ENCODE results near the gene RAB15. TPM values are rescaled to one million over a fixed set of nuclear protein-coding genes. Genes with fewer than 3 reads are reported as not detected.

The RAB15 gene
- total RNA-seq, 3 donors from 2014 or later: 2.7 to 3.7 (median 3.5) TPM

DNA sequence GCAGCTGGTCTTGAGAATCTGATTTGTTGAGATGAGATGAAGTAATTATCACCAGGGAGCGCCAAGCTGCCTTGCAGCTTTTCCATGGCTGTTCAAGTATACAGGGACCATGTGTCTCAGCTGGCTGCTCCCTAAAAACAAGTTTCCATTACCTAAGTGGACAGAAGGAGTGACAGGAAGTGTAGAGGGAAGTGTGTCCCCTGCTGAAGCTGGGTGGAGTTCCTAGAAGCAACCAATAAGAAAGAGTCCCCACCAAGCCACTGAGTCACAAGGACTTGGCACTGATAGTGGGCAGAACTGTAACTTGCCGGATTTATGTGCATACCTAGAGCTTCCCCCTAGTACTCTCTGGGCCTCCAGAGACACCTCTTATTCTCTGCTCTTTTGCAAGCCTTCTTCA is 28.1 kb downstream of the RAB15 start:
- Mint-ChIP-seq H3K4me1 (ENCODE audit: low read depth) (peaks cover 41% of the 10 kb centered on the region), H3K36me3 (ENCODE audit: insufficient read depth) (peaks cover 27% of the 10 kb centered on the region), H3K4me3 (no peak overlapping the region), H3K9me3 (no peaks in the 10 kb centered on the region), H3K27me3 (ENCODE audit: low read depth) (no peaks in the 10 kb centered on the region)
- DNase-seq (no peak), ATAC-seq (no peak)

DNA sequence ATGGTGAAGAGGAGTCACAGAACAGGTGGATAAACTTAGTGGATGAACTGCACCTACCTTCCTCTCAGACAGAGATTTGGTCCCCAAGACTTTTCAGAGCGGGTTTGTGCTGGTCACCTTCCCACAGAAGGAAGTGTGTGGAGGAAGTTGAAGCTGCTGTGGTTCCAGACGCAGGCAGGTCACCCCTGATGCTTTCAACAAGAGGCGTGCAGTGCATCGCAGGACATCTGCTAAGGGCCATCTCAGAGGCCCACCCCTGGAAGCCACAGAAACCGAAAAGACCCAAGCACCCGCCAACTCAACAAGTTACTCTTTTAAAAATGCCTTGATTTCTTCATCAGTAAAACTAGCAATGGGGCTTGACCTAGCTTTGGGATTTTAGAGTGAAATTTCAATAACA is 28.6 kb downstream of the RAB15 start:
- Mint-ChIP-seq H3K36me3 (ENCODE audit: insufficient read depth) (peaks cover 32% of the 10 kb centered on the region), H3K4me3 (no peak overlapping the region)
- ATAC-seq: no peak

DNA sequence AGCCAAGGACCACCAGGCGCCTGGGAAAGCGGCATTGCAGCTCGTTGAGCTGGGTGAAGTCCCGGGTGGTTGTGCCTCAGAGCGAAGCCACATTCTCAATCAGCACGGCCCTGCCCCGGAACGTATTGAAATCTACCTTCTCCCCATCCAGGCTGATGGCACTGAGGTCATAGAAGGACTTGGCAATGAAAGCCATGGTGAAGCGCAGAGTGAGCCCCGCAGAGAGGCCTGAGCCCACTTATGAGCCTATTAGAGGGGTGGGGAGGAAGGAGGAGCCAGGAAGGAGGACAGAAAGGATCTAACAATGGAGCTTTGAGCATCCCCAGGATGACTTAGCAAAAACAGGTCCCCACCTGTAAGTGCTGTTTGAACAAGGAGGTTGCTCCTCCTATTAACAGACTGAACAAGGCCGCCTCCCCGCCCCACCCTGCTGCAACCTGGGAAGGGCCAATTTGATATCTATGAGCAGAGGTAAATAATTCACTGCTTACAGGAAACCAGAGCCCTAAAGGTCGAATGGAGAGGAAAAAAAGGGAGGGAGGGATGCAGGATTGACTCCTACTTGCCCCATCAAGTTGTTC is 29.5 kb downstream of the RAB15 start, which contains the start of gene GPX2:
GPX2 (minus strand) TSS at position 215 of the 581 bp plus-strand sequence; CDS start at position 196, 19 bp downstream.
- Mint-ChIP-seq H3K9me3 (no peaks in the 10 kb centered on the region), H3K4me1 (ENCODE audit: low read depth) (peaks cover 51% of the 10 kb centered on the region), H3K4me3 (no peak within 1 kb of the TSS), H3K27me3 (ENCODE audit: low read depth) (no peaks in the 10 kb centered on the region), H3K36me3 (ENCODE audit: insufficient read depth) (peaks cover 37% of the 10 kb centered on the region)
- DNase-seq (no peak), ATAC-seq (no peak)

More for the DNA sequence above, 28.6 kb downstream of the RAB15 start:
- Mint-ChIP-seq H3K4me1 (ENCODE audit: low read depth) (peaks cover 45% of the 10 kb centered on the region), H3K9me3 (no peaks in the 10 kb centered on the region), H3K27me3 (ENCODE audit: low read depth) (no peaks in the 10 kb centered on the region)
- DNase-seq: no peak

DNA sequence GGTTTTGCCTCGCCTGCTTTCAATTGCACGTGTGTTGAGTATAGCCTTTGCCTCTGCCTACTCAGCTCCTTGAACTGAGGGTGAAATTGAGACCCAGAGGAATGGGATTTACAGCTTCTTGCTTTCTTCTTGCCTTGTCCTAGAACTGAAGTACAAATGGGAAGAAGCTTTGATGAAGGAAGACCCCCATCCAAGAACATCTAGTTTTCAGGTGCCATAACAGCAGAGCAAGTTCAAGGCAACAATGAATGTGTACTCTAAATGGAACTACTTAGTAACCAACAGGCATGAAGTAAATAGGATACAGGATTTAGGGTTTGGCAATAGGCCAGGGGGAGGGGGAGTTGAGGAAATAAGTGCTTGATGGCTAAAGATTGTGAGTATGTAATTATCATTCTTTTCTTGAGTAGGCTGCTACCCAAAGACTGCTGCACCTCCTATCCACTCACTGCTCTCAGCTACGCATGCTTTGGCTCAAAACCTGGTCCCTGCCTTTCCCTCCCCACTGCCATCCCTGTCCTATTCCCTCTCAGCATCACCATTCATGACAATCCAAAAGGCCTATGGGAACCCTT is 31.7 kb downstream of the RAB15 start:
- peaks cover 69% of the 10 kb centered on the region for H3K4me1 Mint-ChIP-seq (ENCODE audit: low read depth)
- H3K27me3 Mint-ChIP-seq (ENCODE audit: low read depth): no peaks in the 10 kb centered on the region
- no peak for DNase-seq
- H3K4me3 Mint-ChIP-seq: no peak overlapping the region
- ATAC-seq: no peak
- no peaks in the 10 kb centered on the region for H3K9me3 Mint-ChIP-seq
- peaks cover 40% of the 10 kb centered on the region for H3K36me3 Mint-ChIP-seq (ENCODE audit: insufficient read depth)

DNA sequence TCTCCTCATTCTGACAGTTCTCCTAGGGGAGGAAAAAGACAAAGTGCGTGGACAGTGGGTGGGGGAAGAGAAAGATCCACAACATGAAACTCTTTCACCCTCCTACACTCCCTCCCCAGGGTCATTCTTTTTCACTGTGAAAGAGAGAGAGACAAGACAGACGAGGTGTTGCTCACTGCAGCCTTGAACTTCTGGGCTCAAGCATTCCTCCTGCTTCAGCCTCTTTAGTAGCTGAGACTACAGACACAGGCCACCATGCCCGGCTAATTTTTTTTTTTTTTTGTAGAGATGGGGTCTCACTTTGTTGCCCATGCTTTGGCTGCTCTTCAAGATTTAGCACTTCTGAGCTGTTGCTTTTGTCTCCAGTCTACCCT is 32.3 kb downstream of the RAB15 start:
- no peak for ATAC-seq
- peaks cover 69% of the 10 kb centered on the region for H3K4me1 Mint-ChIP-seq (ENCODE audit: low read depth)
- H3K9me3 Mint-ChIP-seq: no peaks in the 10 kb centered on the region
- DNase-seq: no peak
- H3K4me3 Mint-ChIP-seq: no peak overlapping the region
- H3K27me3 Mint-ChIP-seq (ENCODE audit: low read depth): no peaks in the 10 kb centered on the region
- H3K36me3 Mint-ChIP-seq (ENCODE audit: insufficient read depth): peaks cover 36% of the 10 kb centered on the region

DNA sequence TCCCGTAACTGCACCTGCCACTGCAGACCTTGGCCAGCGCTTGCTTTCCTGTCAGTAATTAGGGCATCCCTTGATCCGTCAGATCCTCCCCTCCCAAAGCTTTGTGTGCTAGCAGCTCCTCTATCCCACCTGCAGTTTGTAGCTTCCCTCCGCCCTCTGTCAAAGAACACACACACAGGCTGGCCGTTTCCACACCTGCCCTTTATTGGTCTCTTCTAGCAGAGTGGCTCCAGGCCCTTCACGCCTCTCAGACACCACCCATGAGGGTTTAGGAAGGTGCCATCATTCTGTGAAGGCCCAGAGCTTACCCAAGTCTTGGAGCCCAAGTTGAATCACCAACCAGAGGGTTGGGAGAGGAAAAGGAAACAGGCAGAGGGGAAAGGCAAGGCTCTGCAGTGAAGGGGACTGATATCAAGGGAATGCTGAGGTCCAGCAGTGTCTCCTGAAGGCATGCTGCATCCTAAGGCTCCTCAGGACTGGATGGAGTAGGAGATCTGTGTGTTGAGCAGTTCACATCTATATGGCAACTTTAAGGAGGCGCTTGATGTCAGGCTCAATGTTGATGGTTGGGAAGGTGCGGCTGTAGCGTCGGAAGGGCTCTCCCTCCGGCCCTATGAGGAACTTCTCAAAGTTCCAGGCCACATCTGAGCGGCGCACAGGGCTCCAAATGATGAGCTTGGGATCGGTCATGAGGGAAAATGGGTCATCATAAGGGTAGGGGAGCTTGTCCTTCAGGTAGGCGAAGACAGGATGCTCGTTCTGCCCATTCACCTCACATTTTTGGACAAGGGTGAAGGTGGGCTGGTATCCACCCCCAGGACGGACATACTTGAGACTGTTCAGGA is 32.9 kb downstream of the RAB15 start:
- no peak for DNase-seq
- Mint-ChIP-seq H3K9me3 (no peaks in the 10 kb centered on the region), H3K36me3 (ENCODE audit: insufficient read depth) (peaks cover 40% of the 10 kb centered on the region), H3K27me3 (ENCODE audit: low read depth) (no peaks in the 10 kb centered on the region), H3K4me1 (ENCODE audit: low read depth) (peaks cover 74% of the 10 kb centered on the region), H3K4me3 (no peak overlapping the region)
- no peak for ATAC-seq

DNA sequence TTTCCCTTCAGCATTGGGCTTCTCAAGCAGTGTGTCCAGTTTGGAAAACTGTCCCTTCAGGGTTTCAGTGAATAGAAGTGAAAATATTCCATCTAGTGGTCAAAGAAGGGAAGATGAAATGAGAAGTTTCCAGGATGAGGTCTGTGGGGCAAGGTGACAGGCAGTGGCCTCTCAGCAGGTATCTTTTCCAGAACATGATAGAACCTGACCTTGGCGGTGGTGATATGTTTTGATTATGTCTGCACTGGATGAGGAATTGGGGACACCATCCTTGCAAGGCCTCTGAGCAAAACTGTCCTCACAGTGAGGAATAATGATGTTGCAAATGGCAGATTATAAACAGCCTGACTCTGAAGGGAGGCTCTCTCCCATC is 34.3 kb downstream of the RAB15 start:
- H3K9me3 Mint-ChIP-seq: no peaks in the 10 kb centered on the region
- peaks cover 43% of the 10 kb centered on the region for H3K36me3 Mint-ChIP-seq (ENCODE audit: insufficient read depth)
- DNase-seq: no peak
- H3K4me3 Mint-ChIP-seq: no peak overlapping the region
- peaks cover 63% of the 10 kb centered on the region for H3K4me1 Mint-ChIP-seq (ENCODE audit: low read depth)
- no peaks in the 10 kb centered on the region for H3K27me3 Mint-ChIP-seq (ENCODE audit: low read depth)
- ATAC-seq: no peak

DNA sequence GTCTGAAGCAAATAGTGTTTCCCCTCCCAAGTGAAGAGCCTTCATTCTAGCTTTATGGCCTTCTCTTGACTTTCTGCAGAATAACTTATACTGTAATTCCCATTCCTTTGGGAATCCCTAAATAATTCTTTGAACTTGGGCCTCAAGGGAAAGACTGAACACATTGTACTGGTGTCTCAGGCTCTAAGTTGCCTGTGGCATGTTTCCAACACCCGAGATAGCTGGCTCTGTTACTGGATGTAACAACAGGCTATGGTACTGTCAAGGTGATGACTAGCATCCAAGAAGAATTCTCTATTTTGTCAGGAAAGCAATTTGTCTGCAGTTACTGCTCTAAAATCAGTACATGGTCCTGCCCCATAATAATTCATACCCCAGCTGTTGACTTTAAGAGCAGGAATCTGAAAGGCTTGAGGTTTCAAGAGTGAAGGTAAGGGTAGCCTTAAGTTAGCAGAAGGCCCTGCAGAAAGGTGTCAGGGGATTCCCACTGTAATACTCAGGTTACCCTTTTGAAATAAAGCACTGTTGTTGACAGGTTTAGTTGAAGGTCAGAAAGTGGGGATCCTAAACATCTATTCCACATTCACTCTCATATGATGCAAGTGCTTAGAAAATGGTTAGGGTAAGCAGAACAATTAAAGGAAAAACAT is 34.8 kb downstream of the RAB15 start:
- H3K9me3 Mint-ChIP-seq: no peaks in the 10 kb centered on the region
- no peak for ATAC-seq
- no peaks in the 10 kb centered on the region for H3K27me3 Mint-ChIP-seq (ENCODE audit: low read depth)
- peaks cover 65% of the 10 kb centered on the region for H3K4me1 Mint-ChIP-seq (ENCODE audit: low read depth)
- H3K36me3 Mint-ChIP-seq (ENCODE audit: insufficient read depth): peaks cover 48% of the 10 kb centered on the region
- DNase-seq: no peak
- H3K4me3 Mint-ChIP-seq: no peak overlapping the region

DNA sequence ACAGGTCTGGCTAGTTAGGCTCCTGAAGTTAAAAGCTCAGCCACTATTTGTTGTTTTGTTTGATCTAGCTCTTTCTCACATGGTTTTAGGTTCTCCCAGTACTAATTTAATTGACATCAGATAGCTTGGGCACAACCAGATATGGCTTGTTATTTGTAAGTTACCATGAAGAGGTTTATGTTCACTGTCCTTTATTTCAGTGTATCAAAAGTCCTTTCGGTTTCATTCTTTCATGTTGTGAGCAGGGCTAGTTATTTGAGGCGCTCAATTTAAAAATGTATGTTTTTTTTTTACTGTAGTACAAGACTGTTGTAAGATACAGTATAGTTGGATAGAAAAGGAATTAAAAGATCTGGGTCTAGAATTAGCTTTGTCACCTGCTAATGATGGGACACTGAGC is 36.6 kb downstream of the RAB15 start:
- peaks cover 61% of the 10 kb centered on the region for H3K4me1 Mint-ChIP-seq (ENCODE audit: low read depth)

DNA sequence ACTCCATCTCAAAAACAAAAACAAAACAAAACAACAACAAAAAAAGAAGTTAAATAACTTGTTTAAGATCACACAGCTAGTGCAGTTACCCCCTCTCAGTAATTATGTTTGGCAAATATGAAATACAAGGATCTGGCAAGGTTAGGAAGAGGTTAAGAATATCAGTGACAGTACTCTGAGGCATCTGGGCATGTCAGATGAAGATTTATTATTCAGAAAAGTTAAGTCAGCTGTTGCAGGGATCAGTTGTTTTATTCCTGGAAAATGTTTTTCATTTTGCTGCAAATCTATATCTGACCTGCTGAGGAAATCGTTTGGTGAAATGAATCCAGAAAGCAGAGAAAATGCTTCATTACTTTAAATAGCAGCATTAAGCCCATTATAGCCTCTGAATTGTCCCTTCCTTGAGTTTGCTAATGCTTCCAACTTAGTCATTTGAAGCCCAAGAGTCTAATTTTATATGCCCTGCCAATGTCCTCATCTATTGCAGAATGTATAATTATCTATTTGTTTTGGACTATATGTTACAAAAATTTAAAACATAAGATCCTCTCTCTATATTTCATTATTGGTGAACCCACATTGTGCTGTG is 37.7 kb downstream of the RAB15 start:
- Mint-ChIP-seq H3K36me3 (ENCODE audit: insufficient read depth) (peaks cover 51% of the 10 kb centered on the region), H3K4me1 (ENCODE audit: low read depth) (peaks cover 54% of the 10 kb centered on the region), H3K9me3 (no peaks in the 10 kb centered on the region), H3K27me3 (ENCODE audit: low read depth) (no peaks in the 10 kb centered on the region), H3K4me3 (no peak overlapping the region)
- ATAC-seq (no peak), DNase-seq (no peak)

More for the DNA sequence above, 36.6 kb downstream of the RAB15 start:
- ATAC-seq (no peak), DNase-seq (no peak)
- Mint-ChIP-seq H3K36me3 (ENCODE audit: insufficient read depth) (peaks cover 55% of the 10 kb centered on the region), H3K9me3 (no peaks in the 10 kb centered on the region), H3K4me3 (peak overlapping the region; percentile 38), H3K27me3 (ENCODE audit: low read depth) (no peaks in the 10 kb centered on the region)

DNA sequence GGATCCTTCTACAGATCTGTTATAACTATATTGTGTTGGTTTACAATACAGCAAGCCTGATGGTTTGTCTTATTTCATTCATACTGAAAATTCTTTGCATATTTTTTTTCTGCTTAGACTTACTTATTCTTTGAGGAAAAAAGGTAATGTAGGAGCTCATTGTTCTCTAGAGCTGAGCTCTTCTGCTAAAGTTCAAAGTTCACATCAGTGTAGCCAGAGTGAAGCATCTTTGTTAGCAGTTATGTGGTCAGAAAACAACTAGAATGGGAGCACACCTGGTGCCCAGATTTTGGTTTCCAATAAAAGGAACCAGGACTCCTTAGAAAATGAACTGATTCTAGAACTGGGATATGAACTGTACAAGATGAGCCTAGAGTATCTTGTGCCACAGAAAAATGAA is 39.9 kb downstream of the RAB15 start:
- peaks cover 39% of the 10 kb centered on the region for H3K4me1 Mint-ChIP-seq (ENCODE audit: low read depth)
- DNase-seq: no peak
- H3K27me3 Mint-ChIP-seq (ENCODE audit: low read depth): no peaks in the 10 kb centered on the region
- H3K4me3 Mint-ChIP-seq: no peak overlapping the region
- H3K36me3 Mint-ChIP-seq (ENCODE audit: insufficient read depth): peaks cover 39% of the 10 kb centered on the region
- no peaks in the 10 kb centered on the region for H3K9me3 Mint-ChIP-seq
- ATAC-seq: no peak

DNA sequence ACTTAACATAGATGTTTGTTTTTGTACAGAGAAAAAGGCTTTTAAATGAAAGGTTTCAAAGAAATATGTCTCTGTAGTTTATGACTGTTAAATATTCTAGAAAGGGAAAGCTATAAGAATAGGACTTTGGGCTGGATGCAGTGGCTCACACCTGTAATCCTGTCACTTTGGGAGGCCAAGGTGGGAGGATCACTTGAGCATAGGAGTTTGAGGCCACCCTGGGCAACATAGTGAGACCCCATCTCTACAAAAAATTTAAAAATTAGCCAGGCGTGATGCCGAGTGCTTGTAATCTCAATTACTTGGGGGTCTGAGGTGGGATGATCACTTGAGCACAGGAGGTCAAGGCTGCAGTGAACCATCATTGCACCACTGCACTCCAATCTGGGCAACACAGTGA is 41.0 kb downstream of the RAB15 start:
- H3K4me3 Mint-ChIP-seq: no peak overlapping the region
- H3K4me1 Mint-ChIP-seq (ENCODE audit: low read depth): peaks cover 37% of the 10 kb centered on the region
- H3K9me3 Mint-ChIP-seq: no peaks in the 10 kb centered on the region
- no peak for DNase-seq
- H3K36me3 Mint-ChIP-seq (ENCODE audit: insufficient read depth): peaks cover 46% of the 10 kb centered on the region
- ATAC-seq: no peak
- H3K27me3 Mint-ChIP-seq (ENCODE audit: low read depth): no peaks in the 10 kb centered on the region

DNA sequence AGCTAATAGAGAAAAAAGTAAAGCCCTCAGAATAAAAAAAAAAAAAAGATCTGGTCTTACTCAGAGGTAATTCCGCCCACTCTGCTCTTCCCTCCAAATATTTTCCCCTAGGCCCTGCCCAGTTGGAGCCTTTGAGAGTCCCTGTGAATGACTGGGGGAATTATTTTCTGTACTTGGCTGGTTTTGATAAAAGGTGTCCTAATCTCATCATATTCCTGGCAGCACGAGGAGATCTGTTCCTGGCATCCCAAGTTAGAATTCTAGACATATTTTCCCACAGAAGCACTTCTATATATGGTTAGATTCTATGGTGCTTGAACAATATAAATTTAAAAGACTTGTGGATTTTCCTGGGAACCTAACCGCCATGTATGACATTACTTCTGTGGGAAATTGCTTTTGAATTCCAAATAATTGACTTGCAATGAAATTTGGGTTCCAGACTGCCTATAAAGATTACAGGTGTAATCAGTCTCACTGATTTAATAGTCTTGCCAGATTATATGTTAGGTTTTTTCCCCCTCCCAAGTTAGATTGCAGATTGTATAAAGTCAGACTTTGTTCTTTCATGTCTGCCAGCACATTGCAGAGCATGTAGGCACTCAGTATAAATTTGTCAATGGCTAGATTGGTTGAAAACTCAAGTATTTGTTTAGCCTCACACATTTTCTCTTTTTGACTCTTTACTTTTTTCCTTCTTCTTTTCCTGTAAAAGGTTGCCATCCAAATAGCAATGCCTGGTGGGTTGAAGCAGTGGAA is 41.9 kb downstream of the RAB15 start:
- Mint-ChIP-seq H3K4me1 (ENCODE audit: low read depth) (peaks cover 30% of the 10 kb centered on the region), H3K4me3 (no peak overlapping the region), H3K36me3 (ENCODE audit: insufficient read depth) (peaks cover 41% of the 10 kb centered on the region), H3K27me3 (ENCODE audit: low read depth) (no peaks in the 10 kb centered on the region), H3K9me3 (no peaks in the 10 kb centered on the region)
- no peak for DNase-seq
- ATAC-seq: no peak

DNA sequence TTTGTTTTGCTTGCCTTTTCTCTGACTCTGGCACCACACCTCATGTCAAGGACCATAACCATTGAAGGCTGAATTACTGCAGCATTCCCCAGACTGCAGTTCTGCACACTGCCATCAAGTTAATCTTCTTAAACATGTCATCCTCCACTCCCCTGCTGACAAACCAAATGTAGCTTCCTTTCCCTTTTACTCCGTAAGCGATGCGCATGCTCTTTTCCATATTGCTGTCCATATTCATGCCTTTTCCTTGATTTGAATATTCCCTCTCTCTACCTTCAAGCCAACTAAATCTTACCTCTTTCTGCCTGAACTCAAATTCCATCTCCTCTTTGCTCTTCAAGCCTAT is 43.1 kb downstream of the RAB15 start:
- ATAC-seq (peak in 1 of 2 donors; percentile 40), DNase-seq (no peak)
- peaks cover 27% of the 10 kb centered on the region for H3K4me1 Mint-ChIP-seq (ENCODE audit: low read depth)
- no peak overlapping the region for H3K4me3 Mint-ChIP-seq
- no peaks in the 10 kb centered on the region for H3K9me3 Mint-ChIP-seq
- H3K27me3 Mint-ChIP-seq (ENCODE audit: low read depth): no peaks in the 10 kb centered on the region
- H3K36me3 Mint-ChIP-seq (ENCODE audit: insufficient read depth): peaks cover 42% of the 10 kb centered on the region

Data from activated T-cell treated with anti-CD3 and anti-CD28 coated beads, Interleukin-2, amount 50 U/mL, for 4 hours (primary cell).